ENCODE measurements around the gene ANO1.

ANO1 gene

GRCh38 chr11:70220136-70220535 lies 142.0 kb downstream of the ANO1 start:
- DNase-seq: no peak

GRCh38 chr11:70220920-70221319 lies 142.8 kb downstream of the ANO1 start:
- no peak for DNase-seq

- DNase-seq: no peak
Measured at GRCh38 chr11:70225681-70226177, 147.6 kb downstream of the ANO1 start.

GRCh38 chr11:70226183-70226582 lies 148.1 kb downstream of the ANO1 start:
- DNase-seq: no peak

GRCh38 chr11:70226967-70227366 lies 148.8 kb downstream of the ANO1 start:
- no peak for DNase-seq

- DNase-seq: no peak
Measured at GRCh38 chr11:70229737-70230136, 151.6 kb downstream of the ANO1 start.

GRCh38 chr11:70230151-70230839 lies 152.2 kb downstream of the ANO1 start:
- DNase-seq: no peak

GRCh38 chr11:70230840-70231710 lies 153.0 kb downstream of the ANO1 start:
- no peak for DNase-seq

- no peak for DNase-seq
Measured at GRCh38 chr11:70233034-70233433, 154.9 kb downstream of the ANO1 start.

- no peak for DNase-seq
Measured at GRCh38 chr11:70233511-70233934, 155.4 kb downstream of the ANO1 start.

GRCh38 chr11:70233962-70234361 lies 155.8 kb downstream of the ANO1 start:
- DNase-seq: no peak
